ENCODE results near the gene EFCAB14. TPM values are rescaled to one million over a fixed set of nuclear protein-coding genes. Genes with fewer than 3 reads are reported as not detected.

Gene EFCAB14
- total RNA-seq, 4 donors from 2014 or later: 129 to 162 (median 138) TPM

GRCh38 chr1:46681333-46682034, 37.4 kb downstream of the EFCAB14 start:
- 85 to 92% methylated on average over 1 of the region's 1 CpG for WGBS, 2 donors
- TF ChIP-seq, protein P1, sequence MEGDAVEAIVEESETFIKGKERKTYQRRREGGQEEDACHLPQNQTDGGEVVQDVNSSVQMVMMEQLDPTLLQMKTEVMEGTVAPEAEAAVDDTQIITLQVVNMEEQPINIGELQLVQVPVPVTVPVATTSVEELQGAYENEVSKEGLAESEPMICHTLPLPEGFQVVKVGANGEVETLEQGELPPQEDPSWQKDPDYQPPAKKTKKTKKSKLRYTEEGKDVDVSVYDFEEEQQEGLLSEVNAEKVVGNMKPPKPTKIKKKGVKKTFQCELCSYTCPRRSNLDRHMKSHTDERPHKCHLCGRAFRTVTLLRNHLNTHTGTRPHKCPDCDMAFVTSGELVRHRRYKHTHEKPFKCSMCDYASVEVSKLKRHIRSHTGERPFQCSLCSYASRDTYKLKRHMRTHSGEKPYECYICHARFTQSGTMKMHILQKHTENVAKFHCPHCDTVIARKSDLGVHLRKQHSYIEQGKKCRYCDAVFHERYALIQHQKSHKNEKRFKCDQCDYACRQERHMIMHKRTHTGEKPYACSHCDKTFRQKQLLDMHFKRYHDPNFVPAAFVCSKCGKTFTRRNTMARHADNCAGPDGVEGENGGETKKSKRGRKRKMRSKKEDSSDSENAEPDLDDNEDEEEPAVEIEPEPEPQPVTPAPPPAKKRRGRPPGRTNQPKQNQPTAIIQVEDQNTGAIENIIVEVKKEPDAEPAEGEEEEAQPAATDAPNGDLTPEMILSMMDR (IDR thresholded peaks at IDR 0.05): no peak
- no peak for TF ChIP-seq POLR2A (IDR thresholded peaks at IDR 0.05)
- intact Hi-C loops (cut with DNase I): no loop called here
- no peaks in the 10 kb centered on the region for H3K27me3 ChIP-seq
- H3K36me3 ChIP-seq: peaks cover 44 to 45% of the 10 kb centered on the region in 2 donors
- H3K9me3 ChIP-seq: no peaks in the 10 kb centered on the region
- H3K4me1 ChIP-seq: no peaks in the 10 kb centered on the region
- H3K4me3 ChIP-seq (replicated peaks in 1 of 3): no peak overlapping the region
- no peak for DNase-seq
- H3K27ac ChIP-seq: no peak overlapping the region

GRCh38 chr1:46679789-46680573, 38.9 kb downstream of the EFCAB14 start:
- Histone ChIP-seq H3K4me1 (no peaks in the 10 kb centered on the region), H3K27me3 (no peaks in the 10 kb centered on the region), H3K36me3 (peaks cover 41 to 47% of the 10 kb centered on the region in 2 donors), H3K27ac (no peak overlapping the region), H3K4me3 (replicated peaks in 1 of 3) (no peak overlapping the region), H3K9me3 (no peaks in the 10 kb centered on the region)
- TF ChIP-seq POLR2A (IDR thresholded peaks at IDR 0.05): no peak
- TF ChIP-seq, protein P1 (IDR thresholded peaks at IDR 0.05): no peak
- 97 to 99% methylated on average over 6 of the region's 6 CpGs for whole genome bisulfite sequencing, 2 donors
- no peak for DNase-seq
- intact Hi-C loops (cut with DNase I): no loop called here

DNA sequence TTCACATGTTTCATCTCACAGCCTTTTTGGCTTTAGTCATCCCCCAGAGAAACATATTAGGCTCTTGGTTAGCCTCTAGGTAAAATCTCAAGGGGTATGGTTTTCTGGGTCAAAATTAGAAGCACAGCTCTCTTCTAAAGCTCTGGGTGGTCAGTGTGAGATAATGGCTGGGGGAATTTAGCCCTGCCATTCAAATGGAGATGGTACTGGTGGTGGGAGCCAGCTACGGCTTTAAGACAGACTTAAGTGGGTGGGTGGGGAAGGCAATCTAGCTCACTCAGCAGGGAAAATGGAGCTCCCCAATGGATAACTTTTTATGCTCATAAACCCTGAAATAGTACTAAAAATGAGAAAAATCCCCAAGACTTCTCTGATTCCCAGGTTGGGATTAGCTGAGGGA, 41.6 kb downstream of the EFCAB14 start:
- Histone ChIP-seq H3K4me1 (no peaks in the 10 kb centered on the region), H3K27ac (no peak overlapping the region), H3K36me3 (peaks cover 21 to 24% of the 10 kb centered on the region in 2 donors), H3K9me3 (no peaks in the 10 kb centered on the region), H3K4me3 (replicated peaks in 1 of 3) (no peak overlapping the region), H3K27me3 (no peaks in the 10 kb centered on the region)
- intact Hi-C loops (cut with DNase I): no loop called here
- DNase-seq: no peak
- WGBS, 2 donors: 90 to 100% methylated on average over 1 of the region's 1 CpG
- no peak for TF ChIP-seq POLR2A (IDR thresholded peaks at IDR 0.05)
- TF ChIP-seq, protein P1 (IDR thresholded peaks at IDR 0.05): no peak

DNA sequence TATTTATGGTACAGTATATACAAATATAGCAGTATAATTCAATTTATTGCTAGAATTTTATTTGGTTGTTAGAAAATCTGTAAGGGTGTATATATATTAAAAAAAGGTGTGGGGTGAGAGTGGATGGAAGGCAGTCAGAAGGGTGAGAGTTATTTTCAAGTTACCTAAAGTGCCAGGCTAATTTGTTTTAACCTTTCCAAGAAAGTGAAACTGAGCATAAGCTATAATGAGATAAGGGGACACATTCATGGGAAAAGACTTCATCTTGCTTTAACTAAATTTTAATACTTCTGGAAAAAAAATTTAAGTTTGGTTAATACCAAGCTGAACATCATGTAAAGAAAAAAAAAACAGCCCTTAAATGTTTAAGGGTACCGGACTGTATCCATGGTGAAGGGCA, 42.4 kb downstream of the EFCAB14 start:
- no peaks in the 10 kb centered on the region for H3K27me3 ChIP-seq
- no peaks in the 10 kb centered on the region for H3K9me3 ChIP-seq
- no peak overlapping the region for H3K4me3 ChIP-seq (replicated peaks in 1 of 3)
- H3K27ac ChIP-seq: no peak overlapping the region
- no peaks in the 10 kb centered on the region for H3K4me1 ChIP-seq
- WGBS, 2 donors: 89 to 92% methylated on average over 1 of the region's 1 CpG
- no peak for TF ChIP-seq POLR2A (IDR thresholded peaks at IDR 0.05)
- TF ChIP-seq, protein P1 (IDR thresholded peaks at IDR 0.05): no peak
- peaks cover 16 to 23% of the 10 kb centered on the region in 2 donors for H3K36me3 ChIP-seq
- DNase-seq: no peak
- intact Hi-C loops (cut with DNase I): no loop called here

Measured in thyroid gland (tissue), 4 donors.